Esophagus squamous epithelium (tissue), 5 donors: ENCODE data around the gene EGFL6. TPM values are rescaled to one million over a fixed set of nuclear protein-coding genes. Genes with fewer than 3 reads are reported as not detected.
"Not testable (repeated sequence)": the region's sequence is repeated elsewhere in the genome, so short reads cannot be mapped to it uniquely, and the experiment has no call there.

Source experiments
- DNase-seq: peaks from one replicate; lab custom pipeline; 2025; lab: John Stamatoyannopoulos, UW
- H3K27ac ChIP-seq, 4 donors: fragments of 200-600 bp; sonication (generic); one replicate each; pipeline ENCODE4 v1.5.1; 2016 to 2019; ENCODE audit warnings: mild to moderate bottlenecking in 1 of 4
- H3K27me3 ChIP-seq, 4 donors: fragments of 200-600 bp; sonication (generic); 1 replicate in 3 of 4; 2 replicates in 1 of 4; pipeline versions ENCODE4 v1.5.1 to v1.6.0; 2017 to 2021; ENCODE audit warnings: antibody characterized with exemption in 1 of 4
- H3K36me3 ChIP-seq, 3 donors: fragments of 200-600 bp; sonication (generic); one replicate each; pipeline ENCODE4 v1.5.1; 2016 to 2019
- H3K4me1 ChIP-seq, 3 donors: fragments of 200-600 bp; sonication (generic); one replicate each; pipeline ENCODE4 v1.5.1; 2017 to 2019
- H3K4me3 ChIP-seq, 4 donors: fragments of 200-600 bp; sonication (generic); 1 replicate in 3 of 4; 2 replicates in 1 of 4; pipeline ENCODE4 v1.5.1; 2016 to 2019; ENCODE audit warnings: mild to moderate bottlenecking in 2 of 4, moderate library complexity in 1 of 4
- H3K9me3 ChIP-seq, 3 donors: fragments of 200-600 bp; sonication (generic); one replicate each; pipeline ENCODE4 v1.5.1; 2016 to 2019
- CTCF ChIP-seq, 6 experiments: fragments of 450-650 bp in 4 of 6; fragments of 200-600 bp in 2 of 6; sonication (generic) in 2 of 6; IDR thresholded peaks; one replicate each; pipeline ENCODE4 v1.5.1; 2016 to 2019; ENCODE audit warnings: antibody characterized with exemption in 6 of 6, mild to moderate bottlenecking in 4 of 6, moderate library complexity in 4 of 6
- POLR2A ChIP-seq, 4 donors: fragments of 450-650 bp; IDR thresholded peaks; one replicate each; pipeline ENCODE4 v1.6.1; 2017; ENCODE audit warnings: antibody characterized with exemption in 4 of 4, mild to moderate bottlenecking in 4 of 4, moderate library complexity in 3 of 4
- WGBS, 2 donors: methylation state at CpG; one replicate each; pipeline ENCODE4 v1.1.5; 2018; 5-methylcytosine and 5-hydroxymethylcytosine counted together
- intact Hi-C: fragments of 100-400 bp; cut with DNase I; formaldehyde crosslinking; loops from one replicate; pipeline ENCODE4 v1.15.0; 2022
- total RNA-seq, 4 donors: library from RNA; depleted of rRNA; stranded (reverse); fragments of >200 nt; gene quantifications; one replicate each; pipeline ENCODE4 v1.1.0, GENCODE V29; 2016
- donor health status: DM: yes; HTN: yes; CAD: no.

EGFL6 gene
- total RNA-seq, 4 donors from 2014 or later = 0.92 to 6.8 (median 1.8) TPM

- DNase-seq = no peak
- TF ChIP-seq CTCF (IDR thresholded peaks at IDR 0.05) = no peak
- no peak for TF ChIP-seq POLR2A (IDR thresholded peaks at IDR 0.05)
- no peak overlapping the region for H3K4me3 ChIP-seq
- intact Hi-C loops = no loop called here
- H3K4me1 ChIP-seq = peaks cover 0 to 10% (median 0%) of the 10 kb centered on the region in 3 donors
- peaks cover 0 to 1% (median 0%) of the 10 kb centered on the region in 3 donors for H3K36me3 ChIP-seq
- H3K27ac ChIP-seq = no peak overlapping the region
- H3K27me3 ChIP-seq = no peaks in the 10 kb centered on the region
- H3K9me3 ChIP-seq = no peaks in the 10 kb centered on the region
These were observed 44.8 kb downstream of the EGFL6 start for GRCh38 chrX:13614154-13614553.

- H3K27me3 ChIP-seq = no peaks in the 10 kb centered on the region
- no peak overlapping the region for H3K27ac ChIP-seq
- TF ChIP-seq CTCF (IDR thresholded peaks at IDR 0.05) = no peak
- TF ChIP-seq POLR2A (IDR thresholded peaks at IDR 0.05) = no peak
- intact Hi-C loops = no loop called here
- H3K4me3 ChIP-seq = no peak overlapping the region
- H3K9me3 ChIP-seq = peaks cover 0 to 7% (median 0%) of the 10 kb centered on the region in 3 donors
- no peak for DNase-seq
- WGBS, 2 donors = 53 to 80% methylated on average over 1 of the region's 1 CpG
- H3K36me3 ChIP-seq = peaks cover 0 to 7% (median 0%) of the 10 kb centered on the region in 3 donors
- H3K4me1 ChIP-seq = no peaks in the 10 kb centered on the region
These were observed 50.8 kb downstream of the EGFL6 start for GRCh38 chrX:13620207-13620606.

GRCh38 chrX:13622401-13622964, 53.1 kb downstream of the EGFL6 start:
- Histone ChIP-seq H3K4me1 (no peaks in the 10 kb centered on the region), H3K36me3 (peaks cover 0 to 7% (median 0%) of the 10 kb centered on the region in 3 donors), H3K9me3 (peaks cover 0 to 7% (median 0%) of the 10 kb centered on the region in 3 donors), H3K4me3 (no peak overlapping the region), H3K27me3 (no peaks in the 10 kb centered on the region), H3K27ac (no peak overlapping the region)
- no peak for DNase-seq
- TF ChIP-seq CTCF (IDR thresholded peaks at IDR 0.05) (no peak), POLR2A (IDR thresholded peaks at IDR 0.05) (no peak)
- 73 to 87% methylated on average over 3 of the region's 3 CpGs for WGBS, 2 donors
- intact Hi-C loops = no loop called here

GRCh38 chrX:13627306-13627705, 57.9 kb downstream of the EGFL6 start:
- Histone ChIP-seq H3K4me3 (no peak overlapping the region), H3K27ac (no peak overlapping the region), H3K27me3 (no peaks in the 10 kb centered on the region), H3K9me3 (peaks cover 0 to 12% (median 0%) of the 10 kb centered on the region in 3 donors), H3K36me3 (peaks cover 0 to 10% (median 0%) of the 10 kb centered on the region in 3 donors), H3K4me1 (no peaks in the 10 kb centered on the region)
- TF ChIP-seq POLR2A (IDR thresholded peaks at IDR 0.05) (no peak), CTCF (IDR thresholded peaks at IDR 0.05) (no peak)
- WGBS, 2 donors = 63 to 80% methylated on average over 8 of the region's 8 CpGs
- no peak for DNase-seq
- intact Hi-C loops = no loop called here

- WGBS, 2 donors = 85 to 100% methylated on average over 9 of the region's 9 CpGs
- H3K27me3 ChIP-seq = not testable (repeated sequence)
These were observed 67.8 kb downstream of the EGFL6 start for GRCh38 chrX:13637224-13637623.

More at GRCh38 chrX:13637224-13637623, 67.8 kb downstream of the EGFL6 start:
- H3K4me3 ChIP-seq, H3K27ac ChIP-seq, DNase-seq, H3K36me3 ChIP-seq, intact Hi-C loops: not testable (repeated sequence)
- Histone ChIP-seq H3K9me3 (peaks cover 0 to 12% (median 0%) of the 10 kb centered on the region in 3 donors), H3K4me1 (peaks cover 0 to 16% (median 0%) of the 10 kb centered on the region in 3 donors)
